Activated naive CD8-positive, alpha-beta T cell treated with anti-CD3 and anti-CD28 coated beads for 36 hours (primary cell): Measurements from ENCODE around the gene EFNA5. TPM values are rescaled to one million over a fixed set of nuclear protein-coding genes. Genes with fewer than 3 reads are reported as not detected.
"Not testable (repeated sequence)": the region's sequence is repeated elsewhere in the genome, so short reads cannot be mapped to it uniquely, and the experiment has no call there.

Experiments
- DNase-seq: peaks from one replicate; pipeline ENCODE4 v3.0.0; 2021
- H3K27ac Mint-ChIP-seq: one replicate; pipeline ENCODE4 v1.8.0; 2022; ENCODE audit warnings: mild to moderate bottlenecking, moderate library complexity, mixed read lengths
- H3K27me3 Mint-ChIP-seq: one replicate; pipeline ENCODE4 v1.8.0; 2022; ENCODE audit warnings: mild to moderate bottlenecking, mixed read lengths
- H3K36me3 Mint-ChIP-seq: one replicate; pipeline ENCODE4 v1.8.0; 2021; ENCODE audit warnings: mild to moderate bottlenecking, mixed read lengths
- H3K4me1 Mint-ChIP-seq: one replicate; pipeline ENCODE4 v1.8.0; 2021; ENCODE audit warnings: mixed read lengths
- H3K4me3 Mint-ChIP-seq: one replicate; pipeline ENCODE4 v1.8.0; 2022; ENCODE audit warnings: mild to moderate bottlenecking, moderate library complexity, mixed read lengths
- H3K9me3 Mint-ChIP-seq: one replicate; pipeline ENCODE4 v1.8.0; 2022; ENCODE audit warnings: mixed read lengths
- total RNA-seq, 2 experiments: library from RNA; stranded (reverse); gene quantifications; one replicate each; pipeline ENCODE4 v1.2.3, GENCODE V29; 2021

EFNA5 gene
- total RNA-seq, 2 experiments from 2014 or later = not detected

GRCh38 chr5:107510125-107510524, 160.6 kb downstream of the EFNA5 start:
- no peaks in the 10 kb centered on the region for H3K9me3 Mint-ChIP-seq
- H3K36me3 Mint-ChIP-seq = no peaks in the 10 kb centered on the region
- no peak overlapping the region for H3K4me3 Mint-ChIP-seq
- peaks cover 13% of the 10 kb centered on the region for H3K27me3 Mint-ChIP-seq
- H3K4me1 Mint-ChIP-seq = peaks cover 2% of the 10 kb centered on the region
- H3K27ac Mint-ChIP-seq = no peak overlapping the region
- no peak for DNase-seq

GRCh38 chr5:107508097-107508496, 162.6 kb downstream of the EFNA5 start:
- Mint-ChIP-seq H3K4me3 (no peak overlapping the region), H3K36me3 (no peaks in the 10 kb centered on the region), H3K27ac (no peak overlapping the region), H3K9me3 (no peaks in the 10 kb centered on the region), H3K4me1 (peaks cover 2% of the 10 kb centered on the region), H3K27me3 (peaks cover 16% of the 10 kb centered on the region)
- no peak for DNase-seq

DNA sequence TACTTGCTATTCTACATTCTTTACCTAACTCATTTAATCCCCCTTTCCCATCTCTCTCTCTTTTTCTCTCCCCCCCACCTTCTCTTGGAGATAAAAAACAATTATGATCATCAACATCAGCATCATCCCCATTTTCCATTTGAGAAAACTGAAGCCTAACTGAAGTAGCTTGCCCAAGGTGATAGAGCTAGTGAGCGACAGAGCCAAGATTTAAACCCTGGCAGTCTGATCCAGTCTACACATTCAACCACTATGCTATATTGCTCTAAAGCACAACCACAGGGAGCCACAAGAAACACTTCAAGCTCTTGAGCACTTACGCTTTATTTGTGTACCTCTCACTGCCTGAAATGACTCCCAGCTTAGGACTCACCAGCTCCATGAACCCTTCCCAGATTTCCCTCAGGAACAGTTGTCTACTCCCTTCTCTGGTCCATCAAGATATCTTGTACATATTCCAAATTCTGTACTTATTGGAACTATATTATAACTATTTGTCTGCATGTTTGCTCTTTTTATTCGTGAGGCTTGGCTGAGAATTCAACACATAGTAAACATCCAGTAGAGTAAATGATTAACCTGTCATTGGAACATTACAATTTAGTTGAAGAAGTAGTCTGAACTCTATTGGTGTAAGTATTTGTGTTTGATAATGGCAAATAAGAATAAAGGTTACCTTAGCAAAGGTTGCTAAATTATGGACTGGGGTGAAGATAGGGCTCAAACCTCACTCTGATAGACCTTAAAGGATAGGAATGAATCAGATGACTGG, 164.8 kb downstream of the EFNA5 start:
- Mint-ChIP-seq H3K36me3 (no peaks in the 10 kb centered on the region), H3K4me3 (no peak overlapping the region)

GRCh38 chr5:107504424-107504823, 166.3 kb downstream of the EFNA5 start:
- Mint-ChIP-seq H3K4me1 (peaks cover 5% of the 10 kb centered on the region), H3K27me3 (peaks cover 25% of the 10 kb centered on the region), H3K36me3 (no peaks in the 10 kb centered on the region), H3K27ac (no peak overlapping the region), H3K9me3 (no peaks in the 10 kb centered on the region), H3K4me3 (no peak overlapping the region)
- DNase-seq = no peak

More for the DNA sequence above, 164.8 kb downstream of the EFNA5 start:
- peaks cover 22% of the 10 kb centered on the region for H3K27me3 Mint-ChIP-seq
- H3K4me1 Mint-ChIP-seq = peaks cover 5% of the 10 kb centered on the region
- no peak for DNase-seq
- no peak overlapping the region for H3K27ac Mint-ChIP-seq
- no peaks in the 10 kb centered on the region for H3K9me3 Mint-ChIP-seq

- H3K27ac Mint-ChIP-seq = no peak overlapping the region
Measured at GRCh38 chr5:107502676-107503060, 168.1 kb downstream of the EFNA5 start.

GRCh38 chr5:107501965-107502675, 168.6 kb downstream of the EFNA5 start:
- peaks cover 25% of the 10 kb centered on the region for H3K27me3 Mint-ChIP-seq
- no peak for DNase-seq
- no peaks in the 10 kb centered on the region for H3K36me3 Mint-ChIP-seq
- H3K9me3 Mint-ChIP-seq = no peaks in the 10 kb centered on the region
- no peak overlapping the region for H3K4me3 Mint-ChIP-seq
- peaks cover 5% of the 10 kb centered on the region for H3K4me1 Mint-ChIP-seq
- no peak overlapping the region for H3K27ac Mint-ChIP-seq

More at GRCh38 chr5:107502676-107503060, 168.1 kb downstream of the EFNA5 start:
- no peak for DNase-seq
- peaks cover 5% of the 10 kb centered on the region for H3K4me1 Mint-ChIP-seq
- no peak overlapping the region for H3K4me3 Mint-ChIP-seq
- no peaks in the 10 kb centered on the region for H3K9me3 Mint-ChIP-seq
- H3K36me3 Mint-ChIP-seq = no peaks in the 10 kb centered on the region
- H3K27me3 Mint-ChIP-seq = peaks cover 25% of the 10 kb centered on the region

DNA sequence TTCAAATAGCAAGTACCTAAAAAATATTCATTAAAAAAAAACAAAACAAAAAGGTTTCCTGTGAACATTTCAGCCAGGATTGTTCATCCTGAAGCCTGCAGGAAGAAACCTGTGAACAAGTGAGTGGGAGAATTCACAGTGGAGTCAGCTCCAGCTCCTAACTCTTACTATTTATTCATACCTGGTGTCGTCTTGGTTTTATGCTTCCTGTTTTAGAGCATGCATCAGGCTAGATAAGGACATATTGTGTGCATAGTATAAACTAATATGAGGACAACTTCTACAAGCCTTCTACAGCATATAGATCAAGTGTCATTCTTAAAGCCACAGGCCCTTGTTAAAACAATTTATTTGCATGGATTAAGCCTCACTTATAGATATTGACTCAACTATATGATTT, 169.9 kb downstream of the EFNA5 start:
- H3K27ac Mint-ChIP-seq = no peak overlapping the region
- no peak overlapping the region for H3K4me3 Mint-ChIP-seq
- H3K36me3 Mint-ChIP-seq = no peaks in the 10 kb centered on the region
- H3K27me3 Mint-ChIP-seq = peaks cover 24% of the 10 kb centered on the region
- H3K4me1 Mint-ChIP-seq = peaks cover 5% of the 10 kb centered on the region
- H3K9me3 Mint-ChIP-seq = no peaks in the 10 kb centered on the region
- no peak for DNase-seq

DNA sequence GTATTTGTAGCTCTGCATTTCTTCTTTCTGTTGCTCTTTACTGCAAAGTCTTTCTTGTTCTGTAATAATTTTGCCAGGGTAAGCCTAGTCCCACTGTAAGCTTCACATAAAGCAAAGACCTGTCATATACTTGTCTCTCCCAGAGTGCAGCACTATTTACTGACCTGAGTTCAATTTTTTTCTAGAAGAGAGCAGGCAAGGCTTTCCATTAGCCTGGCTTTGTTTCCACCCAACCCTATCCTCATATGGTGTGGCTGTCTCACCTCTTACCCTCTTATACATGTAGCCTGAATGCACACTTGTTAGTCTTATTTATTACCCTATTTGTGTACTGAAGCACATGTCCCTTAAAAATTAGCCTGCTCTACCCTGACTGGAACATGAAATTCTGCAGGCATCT, 170.4 kb downstream of the EFNA5 start:
- H3K36me3 Mint-ChIP-seq = no peaks in the 10 kb centered on the region

GRCh38 chr5:107499776-107500175, 171.0 kb downstream of the EFNA5 start:
- Mint-ChIP-seq H3K9me3 (no peaks in the 10 kb centered on the region), H3K4me1 (peaks cover 5% of the 10 kb centered on the region), H3K36me3 (no peaks in the 10 kb centered on the region), H3K4me3 (no peak overlapping the region), H3K27me3 (peaks cover 20% of the 10 kb centered on the region), H3K27ac (no peak overlapping the region)
- no peak for DNase-seq

More for the DNA sequence above, 170.4 kb downstream of the EFNA5 start:
- H3K4me3 Mint-ChIP-seq = no peak overlapping the region
- H3K9me3 Mint-ChIP-seq = no peaks in the 10 kb centered on the region
- no peak overlapping the region for H3K27ac Mint-ChIP-seq
- H3K27me3 Mint-ChIP-seq = peaks cover 20% of the 10 kb centered on the region
- DNase-seq = no peak
- H3K4me1 Mint-ChIP-seq = peaks cover 5% of the 10 kb centered on the region

DNA sequence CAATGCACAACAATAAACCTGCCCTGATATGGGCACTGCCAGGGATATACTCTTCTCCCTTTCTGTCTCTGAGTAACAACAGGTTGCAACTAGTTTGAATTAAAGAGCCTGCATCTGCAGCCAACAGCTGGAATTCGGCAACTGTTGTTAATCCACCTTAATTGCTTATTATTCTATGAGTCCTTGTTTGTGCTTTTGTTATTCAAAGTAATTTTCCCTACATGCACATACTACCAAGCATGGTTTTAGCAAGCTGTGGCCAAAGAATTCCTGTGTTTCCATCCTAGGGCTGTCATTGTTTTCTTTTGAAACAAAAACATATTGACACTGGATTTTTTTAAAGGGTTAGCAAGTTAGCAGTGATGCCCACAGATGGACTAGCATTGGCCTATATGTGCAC, 171.5 kb downstream of the EFNA5 start:
- Mint-ChIP-seq H3K27me3 (peaks cover 20% of the 10 kb centered on the region), H3K27ac (no peak overlapping the region), H3K36me3 (no peaks in the 10 kb centered on the region), H3K4me3 (no peak overlapping the region), H3K4me1 (peaks cover 5% of the 10 kb centered on the region), H3K9me3 (no peaks in the 10 kb centered on the region)
- DNase-seq = no peak

- no peaks in the 10 kb centered on the region for H3K36me3 Mint-ChIP-seq
- H3K4me3 Mint-ChIP-seq = no peak overlapping the region
- DNase-seq = no peak
- peaks cover 3% of the 10 kb centered on the region for H3K27me3 Mint-ChIP-seq
- no peaks in the 10 kb centered on the region for H3K9me3 Mint-ChIP-seq
- H3K27ac Mint-ChIP-seq = no peak overlapping the region
- no peaks in the 10 kb centered on the region for H3K4me1 Mint-ChIP-seq
Measured at GRCh38 chr5:107496466-107496865, 174.3 kb downstream of the EFNA5 start.

DNA sequence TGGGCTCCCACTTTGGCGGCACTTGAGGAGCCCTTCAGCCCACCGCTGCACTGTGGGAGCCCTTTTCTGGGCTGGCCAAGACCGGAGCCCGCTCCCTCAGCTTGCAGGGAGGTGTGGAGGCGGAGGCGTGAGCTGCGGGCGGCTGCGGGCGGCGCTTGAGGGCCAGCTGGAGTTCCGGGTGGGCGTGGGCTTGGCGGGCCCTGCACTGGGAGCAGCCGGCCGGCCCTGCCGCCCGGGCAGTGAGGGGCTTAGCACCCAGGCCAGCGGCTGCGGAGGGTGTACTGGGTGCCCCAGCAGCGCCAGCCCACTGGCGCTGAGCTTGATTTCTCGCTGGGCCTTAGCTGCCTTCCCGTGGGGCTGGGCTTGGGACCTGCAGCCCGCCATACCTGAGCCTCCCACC, 176.6 kb downstream of the EFNA5 start:
- DNase-seq, H3K4me3 Mint-ChIP-seq, H3K27ac Mint-ChIP-seq, H3K4me1 Mint-ChIP-seq, H3K9me3 Mint-ChIP-seq, H3K27me3 Mint-ChIP-seq, H3K36me3 Mint-ChIP-seq: not testable (repeated sequence)

GRCh38 chr5:107487056-107487542, 183.6 kb downstream of the EFNA5 start:
- Mint-ChIP-seq H3K4me1 (peaks cover 15% of the 10 kb centered on the region), H3K4me3 (no peak overlapping the region), H3K27ac (no peak overlapping the region), H3K27me3 (peaks cover 10% of the 10 kb centered on the region), H3K9me3 (peaks cover 17% of the 10 kb centered on the region), H3K36me3 (peaks cover 8% of the 10 kb centered on the region)
- DNase-seq = no peak

GRCh38 chr5:107486489-107486888, 184.2 kb downstream of the EFNA5 start:
- peaks cover 8% of the 10 kb centered on the region for H3K36me3 Mint-ChIP-seq
- DNase-seq = peak; percentile 41
- peaks cover 10% of the 10 kb centered on the region for H3K27me3 Mint-ChIP-seq
- no peak overlapping the region for H3K4me3 Mint-ChIP-seq
- H3K27ac Mint-ChIP-seq = no peak overlapping the region
- H3K4me1 Mint-ChIP-seq = peaks cover 15% of the 10 kb centered on the region
- H3K9me3 Mint-ChIP-seq = peaks cover 17% of the 10 kb centered on the region

- H3K27me3 Mint-ChIP-seq = peaks cover 10% of the 10 kb centered on the region
- H3K27ac Mint-ChIP-seq = no peak overlapping the region
- peaks cover 8% of the 10 kb centered on the region for H3K36me3 Mint-ChIP-seq
- peaks cover 17% of the 10 kb centered on the region for H3K9me3 Mint-ChIP-seq
- H3K4me3 Mint-ChIP-seq = no peak overlapping the region
- H3K4me1 Mint-ChIP-seq = peaks cover 15% of the 10 kb centered on the region
- DNase-seq = no peak
Measured at GRCh38 chr5:107485184-107485583, 185.6 kb downstream of the EFNA5 start.
